Measurements from ENCODE around the gene HRC.
"Not testable (repeated sequence)": the region's sequence is repeated elsewhere in the genome, so short reads cannot be mapped to it uniquely, and the experiment has no call there.

HRC gene

DNA sequence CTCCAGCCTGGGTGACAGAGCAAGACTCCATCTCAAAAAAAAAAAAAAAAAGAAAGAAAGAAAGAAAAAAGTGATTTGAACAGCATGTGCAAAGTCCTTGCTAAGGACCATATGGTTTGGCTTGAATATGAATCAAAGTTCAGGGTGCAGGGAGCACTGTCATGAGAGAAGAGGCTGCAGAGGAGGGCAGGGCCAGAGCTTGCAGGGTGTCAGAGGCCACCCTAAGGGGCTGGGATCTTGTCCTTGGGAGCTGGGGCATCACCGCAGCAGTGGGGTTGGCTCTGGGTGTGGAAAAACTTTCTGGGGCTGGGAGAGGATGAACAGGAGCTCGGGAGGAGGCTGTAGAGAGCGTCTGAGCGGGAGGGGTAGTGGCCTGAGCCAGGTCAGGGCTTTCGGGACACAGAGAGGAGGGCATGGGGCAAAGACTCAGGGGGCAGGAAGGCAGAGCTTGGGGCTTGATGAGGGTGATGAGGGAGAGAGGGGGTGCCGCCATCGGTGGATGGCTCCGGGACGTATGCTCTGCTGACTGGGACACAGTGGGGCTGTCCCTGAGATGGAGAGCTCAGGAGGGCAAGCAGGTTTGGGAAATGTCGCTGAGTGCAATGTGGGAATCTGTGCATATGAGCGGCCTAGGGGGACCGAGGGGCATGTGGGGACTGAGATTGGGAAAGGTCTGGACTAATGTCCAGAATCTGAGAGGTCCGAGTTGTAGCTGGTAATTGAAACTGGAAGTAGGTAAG, 5.4 kb upstream of the HRC start:
- DNase-seq (ENCODE audit: low spot score): no peak

- DNase-seq (ENCODE audit: low spot score): peak; percentile 91
Observed at GRCh38 chr19:49157445-49158224, 2.4 kb upstream of the HRC start, which contains the start of gene TRPM4. Gene TRPM4, plus strand, starts transcription at chr19:49157792. Its CDS starts 75 bp downstream, at chr19:49157867.

- DNase-seq (ENCODE audit: low spot score): no peak
Observed at GRCh38 chr19:49155820-49156346, 687 bp upstream of the HRC start.

DNA sequence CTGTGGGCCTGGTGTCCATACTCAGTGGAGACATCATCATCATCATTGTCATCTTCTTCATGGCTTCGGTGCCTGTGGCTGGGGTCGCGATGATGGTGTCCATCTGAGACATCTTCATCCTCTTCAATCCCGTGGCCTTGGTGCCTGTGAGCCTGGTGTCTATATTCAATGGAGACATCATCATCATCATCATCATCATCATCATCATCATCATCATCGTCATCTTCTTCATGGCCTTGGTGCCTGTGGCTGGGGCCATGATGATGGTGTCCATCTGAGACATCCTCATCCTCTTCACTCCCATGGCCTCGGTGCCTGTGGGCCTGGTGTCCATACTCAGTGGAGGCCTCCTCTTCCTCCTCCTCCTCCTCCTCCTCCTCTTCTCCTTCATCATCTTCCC, 917 bp downstream of the HRC start:
- DNase-seq (ENCODE audit: low spot score): no peak

GRCh38 chr19:49153167-49153809, 1.9 kb downstream of the HRC start:
- DNase-seq (ENCODE audit: low spot score): no peak

DNA sequence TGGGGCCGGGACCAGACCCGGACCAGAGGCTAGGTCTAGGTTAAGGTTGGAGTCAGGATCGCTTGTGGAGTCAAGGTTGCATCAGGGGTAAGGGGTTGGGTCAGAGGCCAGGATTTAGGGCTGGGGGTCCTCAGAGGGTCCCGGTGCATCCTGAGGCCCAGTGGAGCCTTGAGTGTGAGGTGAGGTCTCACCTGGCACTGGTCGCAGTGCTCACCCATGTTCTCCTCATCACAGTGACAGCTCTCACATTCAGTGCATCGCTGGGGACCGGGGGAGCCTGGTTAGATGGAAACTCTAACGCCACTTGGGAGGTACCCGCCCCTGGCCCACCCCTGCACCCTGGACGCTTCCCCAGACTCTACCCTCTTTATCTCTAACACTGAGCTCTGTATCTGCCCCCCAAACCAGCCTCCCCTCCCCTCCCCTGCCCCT, 3.1 kb downstream of the HRC start:
- DNase-seq (ENCODE audit: low spot score): no peak

GRCh38 chr19:49151267-49152118, 3.7 kb downstream of the HRC start:
- peak; percentile 42 for DNase-seq (ENCODE audit: low spot score)

DNA sequence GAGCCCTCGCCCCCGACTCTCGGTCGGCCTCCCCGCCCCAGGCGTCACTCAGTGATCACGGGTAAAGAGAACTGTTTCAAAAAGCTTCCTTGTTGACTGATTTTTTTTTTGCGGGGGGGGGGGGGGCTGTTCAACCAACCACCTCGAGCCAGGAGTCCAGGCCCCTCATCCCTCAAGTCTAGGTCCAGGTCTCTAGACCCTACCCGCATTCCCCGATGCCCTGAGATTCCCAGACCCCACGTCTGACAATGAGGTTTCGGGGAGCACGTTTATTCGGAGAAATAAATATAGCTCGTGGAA, 4.3 kb downstream of the HRC start:
- no peak for DNase-seq (ENCODE audit: low spot score)

DNA sequence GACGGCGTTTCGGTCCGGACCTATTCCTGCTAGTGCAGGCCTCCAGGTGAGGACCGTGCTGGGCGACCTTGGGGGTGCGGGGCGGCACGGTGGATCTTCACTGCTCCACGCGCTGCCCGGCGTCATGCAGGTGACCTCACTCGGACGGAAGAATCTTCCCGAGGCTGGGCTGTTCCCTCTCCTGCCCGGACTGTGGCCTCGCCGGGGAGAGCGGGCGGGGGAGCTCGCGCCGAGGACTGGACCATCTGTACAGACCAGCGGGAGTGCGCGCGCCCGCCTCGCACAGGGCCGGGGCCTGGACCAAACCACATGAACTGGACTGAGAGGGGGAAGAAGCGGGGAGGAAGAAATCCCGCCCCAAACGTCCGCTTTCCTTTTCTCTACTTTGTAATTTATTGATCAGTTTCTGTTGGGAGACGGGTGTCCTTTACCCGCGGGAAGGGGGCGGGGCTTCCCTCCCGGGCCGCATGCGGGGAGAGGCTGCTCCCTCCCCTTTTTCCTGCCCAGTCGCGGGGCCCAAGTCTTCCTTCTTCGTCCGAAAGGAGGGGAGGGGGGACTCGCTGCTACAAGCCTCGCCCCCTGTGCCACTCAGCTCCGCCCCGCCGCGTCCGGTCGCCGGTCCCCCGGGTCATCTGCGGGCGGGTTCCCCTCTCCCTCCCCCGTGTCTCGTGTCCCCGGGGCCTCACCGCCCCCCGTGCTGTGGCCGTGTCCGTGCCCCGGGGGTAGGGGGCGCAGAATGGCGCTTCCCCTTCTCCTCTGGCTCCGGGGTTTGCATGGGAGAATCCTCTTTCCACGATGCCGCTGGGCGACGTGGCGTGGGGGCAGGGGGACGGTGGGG, 4.9 kb downstream of the HRC start:
- peak; percentile 71 for DNase-seq (ENCODE audit: low spot score)

DNA sequence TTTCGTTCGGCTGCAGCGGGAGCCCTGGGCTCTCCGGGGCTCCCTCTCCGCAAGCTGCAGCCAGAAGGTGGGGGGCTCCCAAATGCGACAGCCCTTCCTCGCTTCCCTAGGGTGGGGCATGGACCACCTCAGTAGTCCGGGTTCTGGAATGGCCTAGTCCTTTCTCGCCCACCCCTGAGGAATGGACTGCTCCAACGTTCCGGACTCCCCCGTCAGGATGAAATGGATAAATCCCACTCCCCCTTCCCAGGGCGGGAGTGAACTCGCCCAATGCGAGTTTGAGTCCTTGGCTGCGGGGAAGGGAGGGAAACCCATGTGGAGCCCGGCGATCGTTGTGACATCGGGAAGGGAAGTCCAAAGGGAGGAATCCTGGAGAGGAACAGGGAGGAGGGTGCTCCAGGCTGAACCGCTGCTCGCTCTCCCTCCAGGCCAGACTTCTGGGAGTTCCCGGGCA, 5.5 kb downstream of the HRC start:
- DNase-seq (ENCODE audit: low spot score): peak; percentile 72

DNA sequence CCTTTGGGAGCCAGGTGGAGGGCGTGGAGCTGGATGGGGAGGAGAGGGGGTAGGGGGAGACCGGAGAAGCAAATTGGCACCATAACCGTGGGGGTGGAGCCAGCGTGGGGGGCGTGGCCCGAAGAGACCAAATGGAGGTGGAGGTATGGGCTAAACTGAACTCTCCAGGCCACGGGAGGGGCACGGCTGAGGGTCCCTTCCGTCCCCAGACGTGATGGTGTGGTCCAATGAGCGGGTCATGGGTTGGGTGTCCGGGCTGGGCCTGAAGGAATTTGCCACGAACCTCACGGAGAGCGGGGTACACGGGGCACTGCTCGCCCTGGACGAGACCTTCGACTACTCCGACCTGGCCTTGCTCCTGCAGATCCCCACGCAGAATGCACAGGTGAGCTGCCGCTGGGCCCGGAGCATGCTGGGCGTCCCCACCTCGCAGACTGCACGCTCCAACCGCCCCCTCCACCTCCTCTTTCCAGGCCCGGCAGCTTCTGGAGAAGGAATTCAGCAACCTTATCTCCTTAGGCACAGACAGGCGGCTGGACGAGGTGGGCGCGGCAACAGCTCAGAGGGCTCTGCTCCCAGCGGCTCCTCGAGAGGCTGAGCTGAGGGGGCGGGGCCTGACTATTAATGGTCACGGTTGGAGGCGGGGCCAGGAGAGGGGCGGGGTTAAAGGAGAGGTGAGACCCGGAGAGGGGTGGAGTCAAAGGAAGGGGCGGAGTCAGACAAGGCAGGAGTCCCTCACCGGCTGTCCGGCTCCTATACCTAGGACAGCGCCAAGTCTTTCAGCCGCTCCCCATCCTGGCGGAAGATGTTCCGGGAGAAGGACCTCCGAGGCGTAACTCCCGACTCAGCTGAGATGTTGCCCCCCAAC, 6.2 kb downstream of the HRC start:
- peak; percentile 96 for DNase-seq (ENCODE audit: low spot score)

DNA sequence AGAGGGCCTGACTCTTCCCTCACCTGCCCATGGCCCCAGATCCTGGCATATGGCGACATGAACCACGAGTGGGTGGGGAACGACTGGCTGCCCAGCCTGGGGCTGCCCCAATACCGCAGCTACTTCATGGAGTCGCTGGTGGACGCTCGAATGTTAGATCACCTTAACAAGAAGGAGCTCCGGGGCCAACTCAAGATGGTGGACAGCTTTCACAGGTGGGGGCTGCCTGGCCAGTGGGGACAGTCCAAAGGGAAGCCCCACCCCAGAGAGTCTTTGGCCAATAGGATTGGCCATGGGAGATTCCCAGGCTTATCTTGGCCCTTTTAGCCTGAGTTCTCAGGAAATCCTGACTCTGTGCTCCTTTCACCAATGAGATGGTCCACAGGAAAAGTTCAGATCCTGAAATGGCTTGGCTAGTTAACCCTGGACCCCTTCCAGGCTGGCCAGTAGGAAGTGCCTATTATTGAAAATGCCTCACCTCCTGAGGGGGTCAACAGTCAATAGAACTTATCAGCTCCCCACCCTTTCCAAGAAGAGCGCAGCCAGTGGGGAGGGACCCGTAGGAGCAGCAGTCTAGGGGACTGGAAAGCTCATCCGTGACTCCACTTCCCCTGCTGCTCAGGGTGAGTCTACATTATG, 7.0 kb downstream of the HRC start:
- DNase-seq (ENCODE audit: low spot score): no peak

DNA sequence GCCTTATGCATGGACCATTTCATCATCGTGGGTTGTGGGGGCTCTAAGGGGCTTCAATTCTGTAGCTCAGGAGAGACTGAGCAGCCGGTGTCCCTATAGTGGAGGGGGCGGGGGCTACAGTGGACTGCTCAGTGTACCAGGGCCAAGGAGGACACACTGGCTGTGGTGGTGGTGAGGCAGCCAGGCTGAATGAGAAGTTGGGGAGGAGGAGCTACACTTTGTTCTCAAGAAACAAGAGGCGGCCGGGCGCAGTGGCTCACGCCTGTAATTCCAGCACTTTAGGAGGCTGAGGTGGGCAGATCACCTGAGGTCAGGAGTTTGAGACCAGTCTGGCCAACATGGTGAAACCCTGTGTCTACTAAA, 8.8 kb downstream of the HRC start:
- DNase-seq (ENCODE audit: low spot score): not testable (repeated sequence)

DNA sequence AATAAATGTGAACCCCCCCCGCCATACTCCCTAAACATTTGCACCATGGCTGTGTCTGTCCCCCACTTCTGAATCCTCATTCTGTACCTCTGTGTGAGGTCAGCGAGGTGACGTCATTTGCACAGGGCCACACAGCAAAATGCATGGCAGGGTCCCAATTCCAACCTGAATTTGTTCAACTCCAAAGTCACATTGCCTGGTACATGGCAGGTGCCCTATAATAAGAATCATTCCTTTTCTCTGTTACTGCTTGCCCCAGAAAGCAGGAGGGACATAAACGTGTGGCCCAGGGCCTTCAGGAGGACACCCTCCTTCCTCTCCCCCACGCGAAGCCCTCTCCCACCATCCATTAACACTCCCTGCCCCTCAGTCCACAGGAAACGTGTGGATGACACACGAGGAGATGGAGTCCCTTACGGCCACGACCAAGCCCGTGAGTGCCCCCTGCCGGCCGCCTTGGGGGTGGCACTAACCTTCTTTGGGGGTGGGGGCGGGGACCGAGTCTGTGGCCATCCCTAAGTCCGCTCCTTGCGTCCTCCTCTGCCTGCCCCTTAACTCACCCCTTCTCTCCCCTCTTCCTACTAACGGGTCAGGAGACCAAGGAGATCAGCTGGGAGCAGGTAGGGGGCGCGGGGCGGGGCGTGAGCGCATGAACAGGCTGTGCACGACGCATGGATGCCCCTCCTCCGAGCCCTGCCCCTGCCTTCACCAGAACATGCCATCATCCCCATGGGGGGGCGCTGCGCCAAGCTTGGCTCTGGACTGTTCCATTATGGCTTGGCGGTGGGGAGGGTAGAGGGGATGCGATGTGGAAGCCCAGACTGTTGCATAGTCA, 9.4 kb downstream of the HRC start:
- peak; percentile 80 for DNase-seq (ENCODE audit: low spot score)

DNA sequence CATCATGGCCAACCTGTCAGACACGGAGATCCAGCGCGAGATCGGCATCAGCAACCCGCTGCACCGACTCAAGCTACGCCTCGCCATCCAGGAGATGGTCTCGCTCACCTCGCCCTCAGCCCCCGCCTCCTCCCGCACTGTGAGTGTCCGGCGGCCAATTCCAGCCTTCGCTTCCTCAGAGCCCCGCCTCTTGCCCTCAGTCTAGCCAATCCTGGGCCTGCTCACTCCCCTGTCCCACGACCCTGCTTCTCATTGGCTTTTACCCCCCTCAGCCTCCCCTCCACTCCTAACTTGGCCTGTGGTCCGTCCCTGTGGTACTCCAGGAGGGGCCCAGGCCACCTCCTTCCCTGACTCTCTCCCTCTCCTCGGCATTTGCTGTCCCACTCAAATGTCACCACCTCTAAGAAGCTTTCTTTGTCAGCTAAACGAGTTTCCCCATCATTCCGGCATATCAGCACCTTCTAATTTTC, 12.3 kb downstream of the HRC start:
- DNase-seq (ENCODE audit: low spot score): peak; percentile 98

- no peak for DNase-seq (ENCODE audit: low spot score)
Observed at GRCh38 chr19:49141352-49141751, 13.8 kb downstream of the HRC start.

DNA sequence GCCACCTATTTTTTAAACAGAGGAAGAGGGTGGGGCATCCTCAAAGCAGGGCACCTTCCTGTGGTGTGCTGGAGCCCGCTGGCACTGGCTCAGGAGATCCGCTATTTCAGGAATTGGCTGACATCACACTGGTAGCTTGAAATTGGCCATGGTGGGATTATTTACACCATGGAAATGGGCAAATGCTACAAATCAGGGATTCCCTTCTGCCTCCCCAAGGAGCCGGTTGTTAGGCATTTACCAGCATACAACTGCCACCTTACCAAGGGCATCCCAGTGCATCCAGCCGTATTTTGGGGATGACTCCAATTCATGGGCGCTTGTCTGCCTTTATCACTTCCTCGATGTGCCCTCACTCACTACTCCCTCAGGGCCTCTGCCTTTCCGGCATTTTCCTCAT, 14.2 kb downstream of the HRC start:
- no peak for DNase-seq (ENCODE audit: low spot score)

- peak; percentile 72 for DNase-seq (ENCODE audit: low spot score)
Observed at GRCh38 chr19:49136771-49137171, 18.4 kb downstream of the HRC start.

Data from AG08395 (cell line).